Spinal cord (tissue), 10 donors: Measurements from ENCODE around the gene SFRP5. TPM values are rescaled to one million over a fixed set of nuclear protein-coding genes. Genes with fewer than 3 reads are reported as not detected.

Source experiments
- DNase-seq, 6 donors: peaks; one replicate each; pipeline versions ENCODE4 v3.0.0 to v3.0.0-alpha.2; 2013 to 2015; ENCODE audit warnings: low spot score in 6 of 6, low read depth in 4 of 6
- H3K27ac ChIP-seq: one replicate; pipeline ENCODE4 v1.5.1; 2013; ENCODE audit warnings: low read depth, low read length, control low read depth
- H3K27me3 ChIP-seq: one replicate; pipeline ENCODE4 v1.6.1; 2013; ENCODE audit warnings: low read length; ENCODE audit not compliant: control insufficient read depth, insufficient read depth
- H3K36me3 ChIP-seq: one replicate; pipeline ENCODE4 v1.6.1; 2013; ENCODE audit warnings: low read length; ENCODE audit not compliant: control insufficient read depth, insufficient read depth
- H3K4me1 ChIP-seq: one replicate; pipeline ENCODE4 v1.6.1; 2013; ENCODE audit warnings: low read length; ENCODE audit not compliant: control insufficient read depth, insufficient read depth
- H3K4me3 ChIP-seq: one replicate; pipeline ENCODE4 v1.5.1; 2013; ENCODE audit warnings: low read depth, low read length, control low read depth
- H3K9me3 ChIP-seq: one replicate; pipeline ENCODE4 v1.6.1; 2013; ENCODE audit warnings: low read length; ENCODE audit not compliant: control insufficient read depth, insufficient read depth
- WGBS: methylation state at CpG from one replicate; pipeline ENCODE4 v1.1.5; 2013; ENCODE audit warnings: missing lambda C conversion rate; ENCODE audit not compliant: insufficient coverage; 5-methylcytosine and 5-hydroxymethylcytosine counted together
- polyA plus RNA-seq, 2 donors: library from polyadenylated mRNA; unstranded; fragments of 120-200 nt; gene quantifications; one replicate each; pipeline ENCODE4 v1.2.1, GENCODE V29; 2013; ENCODE audit not compliant: insufficient read length in 2 of 2
- total RNA-seq, 2 donors: library from RNA; depleted of rRNA in 1 of 2; stranded (reverse); fragments of 120-200 nt in 1 of 2; fragments of >200 nt in 1 of 2; gene quantifications; one replicate each; pipeline versions ENCODE4 v1.2.3 to v1.2.4, GENCODE V29; 2013 to 2014
- donor health status: healthy.

Gene SFRP5
- total and polyA plus RNA-seq, 4 donors, result 4.1 to 9.6 (median 5.5) TPM

DNA sequence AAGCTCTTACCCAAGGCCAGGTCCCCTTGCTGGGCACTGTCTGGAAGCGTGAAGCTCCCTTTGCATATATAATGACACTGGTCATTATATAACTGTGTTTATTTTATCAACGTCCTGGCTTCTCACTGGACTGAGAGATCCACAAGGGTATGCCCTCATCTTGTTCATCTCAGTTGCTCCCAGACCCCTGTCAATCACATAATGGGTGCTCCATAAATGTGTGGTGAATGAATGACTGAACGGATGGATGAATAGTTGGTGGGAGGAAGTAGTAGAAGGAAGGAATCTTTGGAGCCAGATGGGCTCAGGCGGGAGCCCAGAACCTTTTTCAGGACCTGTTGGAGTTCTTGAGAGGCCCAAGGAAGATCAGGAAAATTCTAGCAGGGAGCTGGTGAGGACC, 7.7 kb upstream of the SFRP5 start:
- no peaks in the 10 kb centered on the region for H3K9me3 ChIP-seq
- WGBS, result 65% methylated on average over 3 of the region's 4 CpGs
- no peak overlapping the region for H3K27ac ChIP-seq
- no peak overlapping the region for H3K4me3 ChIP-seq
- no peaks in the 10 kb centered on the region for H3K36me3 ChIP-seq
- no peak for DNase-seq
- H3K4me1 ChIP-seq, result peaks cover 35% of the 10 kb centered on the region
- H3K27me3 ChIP-seq, result no peaks in the 10 kb centered on the region

DNA sequence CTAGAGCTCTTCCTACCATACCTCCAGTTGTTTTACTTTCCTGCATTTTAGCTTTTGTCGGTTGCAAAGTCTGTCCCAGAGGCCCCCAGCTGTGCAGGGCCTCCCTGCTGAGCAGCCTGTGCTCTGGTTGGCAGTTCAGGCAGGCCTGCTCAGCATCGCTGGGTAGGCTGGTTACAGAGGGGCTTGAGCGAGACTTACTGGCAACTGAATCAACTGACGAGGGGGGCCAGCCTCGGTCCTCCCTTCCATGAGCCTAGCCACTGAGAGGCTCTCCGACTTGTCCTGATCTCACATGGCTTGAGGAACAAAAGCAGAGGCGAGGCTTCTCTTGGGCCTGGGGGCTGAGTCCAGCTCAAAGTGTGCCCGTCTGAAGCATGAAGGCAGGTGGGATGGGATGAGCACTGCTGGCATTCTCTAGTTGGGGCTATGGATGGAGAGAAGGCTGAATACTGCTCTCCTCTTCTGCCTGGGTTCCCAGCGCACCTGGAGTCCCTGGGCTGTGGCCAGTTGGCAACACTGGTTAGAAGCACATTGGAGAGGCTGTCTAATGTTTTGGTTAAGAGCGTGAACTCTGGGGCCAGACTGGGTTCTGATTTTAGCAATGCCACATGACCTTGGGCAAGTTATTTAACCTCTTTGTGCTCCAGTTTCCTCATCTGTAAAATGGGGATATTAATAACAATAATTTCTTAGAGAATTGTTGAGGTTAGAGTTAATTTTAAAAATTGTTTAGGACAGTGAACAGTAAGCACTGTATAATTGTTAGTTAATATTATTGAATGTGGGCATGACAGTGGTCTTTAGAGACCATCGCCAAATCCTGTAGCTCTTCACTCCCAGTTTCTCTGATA, 6.9 kb upstream of the SFRP5 start:
- peak in 1 of 6 donors; percentile 81 for DNase-seq

GRCh38 chr10:97777143-97777542, 5.3 kb upstream of the SFRP5 start:
- H3K4me1 ChIP-seq, result peaks cover 32% of the 10 kb centered on the region
- H3K36me3 ChIP-seq, result no peaks in the 10 kb centered on the region
- WGBS, result 83% methylated on average over 4 of the region's 4 CpGs
- no peak overlapping the region for H3K27ac ChIP-seq
- H3K27me3 ChIP-seq, result peaks cover 18% of the 10 kb centered on the region
- H3K9me3 ChIP-seq, result no peaks in the 10 kb centered on the region
- DNase-seq, result no peak
- no peak overlapping the region for H3K4me3 ChIP-seq

More for the DNA sequence above, 6.9 kb upstream of the SFRP5 start:
- no peaks in the 10 kb centered on the region for H3K9me3 ChIP-seq
- WGBS, result 56% methylated on average over 10 of the region's 11 CpGs
- H3K4me3 ChIP-seq, result no peak overlapping the region
- peaks cover 3% of the 10 kb centered on the region for H3K27me3 ChIP-seq
- no peak overlapping the region for H3K27ac ChIP-seq
- peaks cover 35% of the 10 kb centered on the region for H3K4me1 ChIP-seq
- H3K36me3 ChIP-seq, result no peaks in the 10 kb centered on the region

DNA sequence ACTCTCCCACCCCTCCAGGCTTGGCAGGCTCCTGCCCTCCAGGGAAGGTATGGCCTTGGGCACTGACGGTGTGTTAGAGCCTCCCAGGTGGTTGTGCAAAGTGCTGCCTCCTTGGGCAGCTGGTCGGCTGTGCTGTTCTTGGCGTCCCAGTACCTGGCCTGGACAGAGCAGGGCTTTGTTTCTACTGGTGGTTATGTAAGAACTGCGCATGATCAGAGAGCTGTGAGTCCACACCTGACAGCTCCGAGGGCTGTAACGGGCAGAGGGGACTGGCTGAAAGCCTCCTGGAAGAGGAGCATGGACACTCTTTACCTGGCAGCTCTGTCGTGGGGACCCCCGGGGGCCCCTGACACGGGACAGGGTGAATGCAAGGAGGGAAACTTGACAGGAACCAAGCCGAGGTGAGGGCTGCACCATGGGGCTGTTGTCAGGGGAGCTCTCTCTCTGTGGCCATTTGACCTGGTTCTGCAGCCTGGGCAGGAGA, 3.1 kb upstream of the SFRP5 start:
- Histone ChIP-seq H3K36me3 (no peaks in the 10 kb centered on the region), H3K27me3 (peaks cover 35% of the 10 kb centered on the region), H3K4me1 (peaks cover 20% of the 10 kb centered on the region), H3K4me3 (no peak overlapping the region), H3K9me3 (no peaks in the 10 kb centered on the region), H3K27ac (no peak overlapping the region)
- DNase-seq, result no peak
- WGBS, result 67% methylated on average over 10 of the region's 10 CpGs

DNA sequence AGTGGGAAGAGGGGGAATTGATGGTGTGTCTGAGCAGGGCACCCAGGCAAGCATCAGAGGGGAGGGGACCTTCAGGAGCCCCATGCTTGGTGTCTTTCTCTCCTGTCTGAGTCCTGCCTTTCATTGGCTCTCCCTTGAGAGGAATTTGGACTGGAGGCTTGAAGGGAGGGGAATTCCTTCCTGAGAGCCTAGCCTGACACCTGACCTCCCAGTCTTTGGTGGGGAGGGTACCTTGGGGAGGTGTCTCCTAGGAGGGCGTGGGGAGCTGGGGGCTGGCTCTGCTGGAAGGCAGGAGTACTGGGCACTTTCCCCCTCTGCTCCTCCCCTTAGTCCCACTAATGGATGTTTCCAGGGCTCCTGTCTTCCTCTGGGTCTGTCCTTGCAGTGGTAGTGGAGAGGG, 1.3 kb upstream of the SFRP5 start:
- peaks cover 35% of the 10 kb centered on the region for H3K27me3 ChIP-seq
- WGBS, result no CpG with 5 or more reads among the region's 1 CpG
- H3K4me3 ChIP-seq, result no peak overlapping the region
- no peak for DNase-seq
- H3K36me3 ChIP-seq, result peaks cover 6% of the 10 kb centered on the region
- no peaks in the 10 kb centered on the region for H3K9me3 ChIP-seq
- H3K4me1 ChIP-seq, result peaks cover 15% of the 10 kb centered on the region
- no peak overlapping the region for H3K27ac ChIP-seq

- Histone ChIP-seq H3K36me3 (peaks cover 14% of the 10 kb centered on the region), H3K9me3 (no peaks in the 10 kb centered on the region), H3K27me3 (peaks cover 35% of the 10 kb centered on the region), H3K4me1 (peaks cover 14% of the 10 kb centered on the region), H3K27ac (no peak overlapping the region), H3K4me3 (peak overlapping the region; percentile 33)
- DNase-seq, result peak in 2 of 6 donors; percentile 41 to 83
- WGBS, result under 1% methylated on average over 89 of the region's 90 CpGs
Measured at GRCh38 chr10:97771055-97771891, 526 bp downstream of the SFRP5 start.

DNA sequence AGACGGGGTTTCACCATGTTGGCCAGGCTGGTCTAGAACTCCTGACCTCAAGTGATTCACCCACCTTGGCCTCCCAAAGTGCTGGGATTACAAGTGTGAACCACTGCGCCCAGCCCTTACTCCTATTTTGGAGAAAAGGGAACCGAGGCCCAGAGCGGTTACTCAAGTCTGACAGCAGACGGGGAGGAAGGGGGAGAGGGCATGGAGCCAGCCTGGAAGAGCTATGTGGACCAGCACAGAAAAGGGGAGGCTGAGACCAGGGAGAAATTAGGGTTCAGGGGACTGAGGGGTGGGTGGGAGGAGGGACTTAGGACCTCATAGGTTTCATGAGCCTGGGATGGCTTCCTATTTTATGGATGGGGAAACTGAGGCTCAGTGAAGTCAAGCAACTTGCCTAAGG, 1.5 kb downstream of the SFRP5 start:
- no peaks in the 10 kb centered on the region for H3K9me3 ChIP-seq
- H3K4me1 ChIP-seq, result peaks cover 16% of the 10 kb centered on the region
- DNase-seq, result no peak
- H3K27me3 ChIP-seq, result peaks cover 35% of the 10 kb centered on the region
- H3K36me3 ChIP-seq, result peaks cover 15% of the 10 kb centered on the region
- H3K4me3 ChIP-seq, result no peak overlapping the region
- no peak overlapping the region for H3K27ac ChIP-seq
- 82% methylated on average over 4 of the region's 5 CpGs for WGBS

- Histone ChIP-seq H3K27me3 (peaks cover 32% of the 10 kb centered on the region), H3K4me1 (peaks cover 27% of the 10 kb centered on the region), H3K4me3 (no peak overlapping the region), H3K36me3 (peaks cover 20% of the 10 kb centered on the region), H3K27ac (no peak overlapping the region), H3K9me3 (no peaks in the 10 kb centered on the region)
- WGBS, result 67% methylated on average over 6 of the region's 9 CpGs
- no peak for DNase-seq
Measured at GRCh38 chr10:97768322-97769315, 3.2 kb downstream of the SFRP5 start.
